Endothelial cell (in vitro differentiated cells): ENCODE data around the gene MDFI. TPM values are rescaled to one million over a fixed set of nuclear protein-coding genes. Genes with fewer than 3 reads are reported as not detected.

Experiments used
- DNase-seq: peaks from one replicate; pipeline ENCODE4 v3.0.0; 2021; ENCODE audit warnings: low spot score
- H3K27ac Mint-ChIP-seq: one replicate; pipeline ENCODE4 v1.8.0; 2021; ENCODE audit warnings: mixed read lengths, inconsistent platforms; ENCODE audit not compliant: unreplicated experiment
- H3K27me3 Mint-ChIP-seq: one replicate; pipeline ENCODE4 v1.8.0; 2021; ENCODE audit warnings: mild to moderate bottlenecking, moderate library complexity, mixed read lengths, inconsistent platforms; ENCODE audit not compliant: unreplicated experiment
- H3K36me3 Mint-ChIP-seq: one replicate; pipeline ENCODE4 v1.8.0; 2021; ENCODE audit warnings: mild to moderate bottlenecking, low read depth, mixed read lengths, inconsistent platforms; ENCODE audit not compliant: unreplicated experiment
- H3K4me1 Mint-ChIP-seq: one replicate; pipeline ENCODE4 v1.8.0; 2021; ENCODE audit warnings: mild to moderate bottlenecking, mixed read lengths, inconsistent platforms; ENCODE audit not compliant: unreplicated experiment
- H3K4me3 Mint-ChIP-seq: one replicate; pipeline ENCODE4 v1.8.0; 2021; ENCODE audit warnings: mild to moderate bottlenecking, mixed read lengths, inconsistent platforms; ENCODE audit not compliant: unreplicated experiment
- H3K9me3 Mint-ChIP-seq: one replicate; pipeline ENCODE4 v1.8.0; 2021; ENCODE audit warnings: mixed read lengths, inconsistent platforms; ENCODE audit not compliant: unreplicated experiment
- CTCF ChIP-seq: fragments of 200-600 bp; sonication (generic); IDR thresholded peaks from one replicate; pipeline ENCODE4 v1.5.0; 2021; ENCODE audit warnings: antibody characterized with exemption; ENCODE audit not compliant: unreplicated experiment
- total RNA-seq: library from RNA; stranded (reverse); fragmentation: NEBNext Ultra II Directional; extraction: Animal tissue kit (Norgen Biotek cat#: 25700); gene quantifications from one replicate; pipeline ENCODE4 v1.2.1, GENCODE V29; 2021; ENCODE audit not compliant: unreplicated experiment

The MDFI gene
- total RNA-seq, 1 donor from 2014 or later = 285 TPM

- Mint-ChIP-seq H3K27me3 (peaks cover 21% of the 10 kb centered on the region), H3K4me1 (peaks cover 66% of the 10 kb centered on the region), H3K27ac (peak overlapping the region; percentile 75), H3K9me3 (no peaks in the 10 kb centered on the region), H3K36me3 (peaks cover 60% of the 10 kb centered on the region), H3K4me3 (peak overlapping the region; percentile 19)
- DNase-seq = no peak
- no peak for TF ChIP-seq CTCF
Measured at GRCh38 chr6:41644297-41644879, 6.1 kb downstream of the MDFI start.

GRCh38 chr6:41645007-41645618 lies 6.8 kb downstream of the MDFI start:
- H3K4me3 Mint-ChIP-seq = peak overlapping the region; percentile 72
- no peaks in the 10 kb centered on the region for H3K9me3 Mint-ChIP-seq
- peak overlapping the region; percentile 80 for H3K27ac Mint-ChIP-seq
- no peak for TF ChIP-seq CTCF
- peaks cover 61% of the 10 kb centered on the region for H3K36me3 Mint-ChIP-seq
- H3K4me1 Mint-ChIP-seq = peaks cover 59% of the 10 kb centered on the region
- no peak for DNase-seq
- peaks cover 18% of the 10 kb centered on the region for H3K27me3 Mint-ChIP-seq

GRCh38 chr6:41646026-41646795 lies 7.9 kb downstream of the MDFI start:
- no peaks in the 10 kb centered on the region for H3K9me3 Mint-ChIP-seq
- peaks cover 53% of the 10 kb centered on the region for H3K36me3 Mint-ChIP-seq
- peaks cover 17% of the 10 kb centered on the region for H3K27me3 Mint-ChIP-seq
- no peak for DNase-seq
- H3K4me1 Mint-ChIP-seq = peaks cover 50% of the 10 kb centered on the region
- H3K27ac Mint-ChIP-seq = no peak overlapping the region
- TF ChIP-seq CTCF = no peak
- no peak overlapping the region for H3K4me3 Mint-ChIP-seq

GRCh38 chr6:41647061-41647511 lies 8.8 kb downstream of the MDFI start:
- Mint-ChIP-seq H3K36me3 (peaks cover 49% of the 10 kb centered on the region), H3K27ac (no peak overlapping the region), H3K4me3 (no peak overlapping the region), H3K27me3 (peaks cover 14% of the 10 kb centered on the region), H3K9me3 (no peaks in the 10 kb centered on the region), H3K4me1 (peaks cover 45% of the 10 kb centered on the region)
- no peak for TF ChIP-seq CTCF
- no peak for DNase-seq
